A549 treated with ZK216348 at 1 μM for 4 hours (cell line): ENCODE data around the gene GRID2IP. TPM values are rescaled to one million over a fixed set of nuclear protein-coding genes. Genes with fewer than 3 reads are reported as not detected.

Source experiments
- total RNA-seq: library from RNA; stranded (reverse); fragments of 200-300 nt; extraction: Qiagen RNA extraction; gene quantifications from 5 replicates; pipeline ENCODE4 v1.2.3, GENCODE V29; 2022; ENCODE audit warnings: low read depth

Gene GRID2IP
- not detected in 5 replicates for total RNA-seq

DNA sequence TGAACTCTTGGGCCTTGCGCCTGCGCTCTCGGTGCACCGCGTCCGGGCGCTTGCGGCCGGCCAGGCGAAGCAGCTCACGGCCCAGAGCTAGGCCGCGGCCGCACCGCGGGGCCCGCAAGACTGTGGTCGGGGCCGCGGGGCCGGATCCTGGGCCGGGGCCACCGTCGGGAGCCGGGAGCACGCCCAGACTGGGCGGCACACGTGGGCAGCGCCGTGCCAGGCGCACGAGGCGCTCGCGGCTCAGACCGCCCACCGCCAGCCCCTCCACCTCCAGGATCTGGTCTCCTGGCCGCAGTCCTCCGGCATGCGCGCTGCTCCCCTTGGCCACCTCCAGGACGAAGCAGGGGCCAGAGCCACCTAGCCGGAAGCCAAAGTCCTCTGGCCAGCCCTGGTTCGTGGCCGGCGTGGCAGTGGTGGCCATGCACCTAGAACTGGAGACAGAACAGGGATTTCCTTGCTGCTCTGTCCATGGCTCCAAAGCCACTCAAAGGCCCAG, at the start of gene GRID2IP:
Gene GRID2IP (minus strand): TSS at position 446 of the 496 bp plus-strand sequence. CDS start 25 bp downstream, at position 421.

DNA sequence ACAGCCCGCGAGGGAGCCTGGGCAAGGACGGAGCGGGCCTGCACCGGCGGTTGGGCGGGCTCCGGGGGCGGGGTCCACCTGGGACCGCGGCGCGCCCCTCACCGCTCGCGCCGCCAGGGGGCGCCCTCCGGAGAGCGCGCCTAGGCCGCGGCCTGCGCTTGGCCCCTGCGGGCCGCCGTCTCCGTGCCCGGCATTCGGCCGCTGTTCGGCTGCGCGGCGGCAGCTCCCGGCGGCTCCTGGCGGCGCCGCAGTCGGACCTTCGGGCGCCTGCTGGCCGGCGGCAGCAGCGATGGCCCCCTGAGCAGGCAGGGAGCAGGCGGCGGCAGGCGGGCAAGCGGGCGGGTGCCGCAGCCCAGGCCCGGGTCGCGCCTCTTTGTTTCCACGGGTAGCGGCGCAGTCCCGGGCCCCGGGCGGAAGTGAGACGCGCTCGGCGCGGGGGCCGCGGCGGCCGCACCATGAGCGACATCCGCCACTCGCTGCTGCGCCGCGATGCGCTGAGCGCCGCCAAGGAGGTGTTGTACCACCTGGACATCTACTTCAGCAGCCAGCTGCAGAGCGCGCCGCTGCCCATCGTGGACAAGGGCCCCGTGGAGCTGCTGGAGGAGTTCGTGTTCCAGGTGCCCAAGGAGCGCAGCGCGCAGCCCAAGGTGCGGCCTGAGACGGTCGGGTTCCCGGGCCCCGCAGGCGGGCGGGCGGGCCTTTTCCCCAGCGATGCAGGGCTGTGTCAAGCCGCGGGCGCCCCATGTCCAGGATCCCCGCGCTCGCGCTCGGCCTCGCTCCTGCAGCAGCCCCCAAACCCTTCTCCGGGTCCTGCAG, 38.8 kb upstream of the GRID2IP start, which contains the start of gene INTS15:
Gene INTS15 (plus strand): TSS at position 193 of the 816 bp plus-strand sequence. CDS start 263 bp downstream, at position 456.

DNA sequence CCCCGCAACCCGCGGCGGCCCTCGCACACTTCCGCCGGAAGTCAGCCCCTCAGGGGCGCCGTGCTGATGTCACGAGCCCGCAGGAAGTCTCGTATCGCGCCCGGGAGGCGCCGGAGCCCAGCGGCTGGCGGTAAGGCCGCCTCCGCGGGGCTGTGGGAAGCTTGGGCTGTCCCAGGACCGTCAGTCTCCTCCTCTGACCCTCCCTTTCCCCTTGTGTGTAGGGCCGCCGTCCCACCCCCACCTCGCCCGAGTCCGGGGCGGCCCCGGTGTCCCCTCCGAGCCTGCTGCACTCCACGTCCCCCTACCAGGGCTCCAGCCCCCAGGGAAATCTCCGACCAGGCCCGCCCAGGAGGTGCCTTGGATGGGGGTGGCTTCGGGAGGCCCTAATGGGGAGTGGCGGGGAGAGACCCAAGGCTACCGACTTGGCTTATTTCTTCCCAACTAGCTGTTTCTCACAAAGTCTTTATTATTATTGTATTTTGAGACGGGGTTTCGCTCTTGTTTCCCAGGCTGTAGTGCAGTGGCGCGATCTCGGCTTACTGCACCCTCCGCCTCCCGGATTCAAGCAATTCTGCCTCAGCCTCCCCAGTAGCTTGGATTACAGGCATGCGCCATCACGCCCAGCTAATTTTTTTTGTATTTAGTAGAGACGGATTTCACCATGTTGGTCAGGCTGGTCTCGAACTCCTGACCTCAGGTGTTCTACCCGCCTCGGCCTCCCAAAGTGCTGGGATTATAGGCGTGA, 26.3 kb upstream of the GRID2IP start, which contains the start of gene ZDHHC4:
Gene ZDHHC4 (plus strand): TSS at position 86 of the 745 bp plus-strand sequence. CDS start 3,108 bp downstream, outside the sequence.

DNA sequence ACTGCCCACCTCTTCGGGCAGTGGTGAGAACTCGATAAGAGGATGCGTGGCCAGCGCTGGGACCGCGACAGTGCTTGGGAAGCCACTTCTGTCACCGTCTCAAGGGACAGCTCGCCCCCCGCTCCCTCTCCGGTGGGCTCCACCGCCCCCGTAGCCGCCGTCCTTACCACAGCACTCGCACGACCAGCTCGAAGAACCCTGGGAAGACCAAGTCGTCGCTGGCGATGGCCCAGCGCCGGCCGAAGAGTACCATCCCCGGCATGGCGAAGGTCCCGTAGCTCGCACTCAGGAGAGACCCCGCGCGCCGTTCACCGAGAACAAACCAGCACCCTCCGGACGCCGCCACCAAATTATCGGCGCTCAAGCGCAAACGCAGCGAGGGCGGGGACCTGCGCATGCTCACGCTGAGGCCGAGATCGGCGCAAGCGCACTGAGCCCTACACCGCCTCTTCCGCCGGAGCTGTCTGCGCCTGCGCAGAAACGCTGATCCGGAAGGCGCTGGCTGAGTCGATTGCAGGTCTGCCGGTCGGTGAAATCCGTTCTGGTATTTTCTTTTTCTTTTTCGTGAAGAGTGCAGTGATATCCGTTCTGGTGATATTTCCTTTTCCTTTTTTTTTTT, 103.6 kb downstream of the GRID2IP start, which contains the start of gene DAGLB:
Gene DAGLB (minus strand): TSS at position 374 of the 619 bp plus-strand sequence. CDS start 112 bp downstream, at position 262.

Other genes with a start within 250 kb of the GRID2IP start
- 10.7 to 16.2 TPM (median 14.8 TPM) in 5 replicates for gene FAM220A, start 202.5 kb downstream of the GRID2IP start, total RNA-seq
- gene RAC1, start 176.9 kb downstream of the GRID2IP start, total RNA-seq, result 340 to 391 TPM (median 365 TPM) in 5 replicates
- 15.8 to 28.3 TPM (median 26.3 TPM) in 5 replicates for gene DAGLB, start 103.5 kb downstream of the GRID2IP start, total RNA-seq
- 108 to 155 TPM (median 137 TPM) in 5 replicates for gene KDELR2, start 67.3 kb downstream of the GRID2IP start, total RNA-seq
- gene ZDHHC4, start 26.0 kb upstream of the GRID2IP start, total RNA-seq, result 41.2 to 54.0 TPM (median 46.9 TPM) in 5 replicates
- gene INTS15, start 38.6 kb upstream of the GRID2IP start, total RNA-seq, result 21.5 to 28.4 TPM (median 25.4 TPM) in 5 replicates
- gene ZNF853, start 64.1 kb upstream of the GRID2IP start, total RNA-seq, result 1.8 to 3.4 TPM (median 2.8 TPM) in 5 replicates
- gene ZNF316, start 85.9 kb upstream of the GRID2IP start, total RNA-seq, result 12.1 to 17.9 TPM (median 15.5 TPM) in 5 replicates
- gene ZNF12, start 155.5 kb upstream of the GRID2IP start, total RNA-seq, result 8.3 to 14.1 TPM (median 11.0 TPM) in 5 replicates
- 0.40 TPM in 1 of 5 replicates, not detected in the others for gene RSPH10B2, start 202.6 kb upstream of the GRID2IP start, total RNA-seq